IMR-90 (cell line): ENCODE data around the gene PPIL6. TPM values are rescaled to one million over a fixed set of nuclear protein-coding genes. Genes with fewer than 3 reads are reported as not detected.

Source experiments
- ATAC-seq: fragments of 200-7000 bp; cut with Tn5 transposase; 2 replicates; pipeline ENCODE4 v1.9.1; 2020; ENCODE audit warnings: low read depth, mild to moderate bottlenecking, moderate library complexity
- BruUV-seq: library from RNA; stranded (reverse); fragments of 400-500 nt; replicated peaks from 2 replicates; lab custom pipeline; 2021; lab: Mats Ljungman, UMichigan
- CTCF ChIA-PET: fragments of 300-600 bp; formaldehyde crosslinking; extraction: SDS; loops from one replicate; lab custom pipeline; 2021; ENCODE audit warnings: antibody characterized with exemption; lab: Yijun Ruan, JAX
- POLR2A ChIA-PET: fragments of 300-600 bp; sonication (Branson Sonifier 250); formaldehyde crosslinking; loops from one replicate; lab custom pipeline; 2022; ENCODE audit warnings: antibody characterized with exemption; ENCODE audit not compliant: unreplicated experiment; lab: Charles Lee
- DNase-seq: peaks from one replicate; pipeline ENCODE4 v3.0.0; 2013
- H2AFZ ChIP-seq: replicated peaks from 2 replicates; pipeline ENCODE3; 2013; ENCODE audit warnings: low read length, mild to moderate bottlenecking; ENCODE audit not compliant: poor library complexity
- H2AK5ac ChIP-seq: 2 replicates; pipeline ENCODE4 v1.6.1; 2013; ENCODE audit warnings: low read depth, low read length, inconsistent platforms
- H2AK9ac ChIP-seq: replicated peaks from 2 replicates; pipeline ENCODE3; 2013; ENCODE audit warnings: mild to moderate bottlenecking, low read depth, low read length, moderate library complexity; ENCODE audit not compliant: poor library complexity
- H2BK120ac ChIP-seq: 2 replicates; pipeline ENCODE4 v1.6.1; 2013; ENCODE audit warnings: low read depth, low read length, inconsistent platforms
- H2BK15ac ChIP-seq: 3 replicates; pipeline ENCODE4 v1.6.1; 2013; ENCODE audit warnings: low read depth, low read length, inconsistent platforms
- H2BK20ac ChIP-seq: 2 replicates; pipeline ENCODE4 v1.6.1; 2013; ENCODE audit warnings: low read depth, mild to moderate bottlenecking, inconsistent platforms, low read length, moderate library complexity
- H2BK5ac ChIP-seq: 2 replicates; pipeline ENCODE4 v1.6.1; 2013; ENCODE audit warnings: mild to moderate bottlenecking, low read depth, low read length, inconsistent platforms; ENCODE audit not compliant: poor library complexity, severe bottlenecking
- H3K14ac ChIP-seq: replicated peaks from 2 replicates; pipeline ENCODE4 v1.6.1; 2013; ENCODE audit warnings: low read depth, low read length, inconsistent platforms
- H3K18ac ChIP-seq: 2 replicates; pipeline ENCODE4 v1.6.1; 2013; ENCODE audit warnings: low read depth, low read length, control low read depth
- H3K23ac ChIP-seq: 2 replicates; pipeline ENCODE4 v1.6.1; 2013; ENCODE audit warnings: low read depth, low read length, inconsistent platforms
- H3K27ac ChIP-seq: 2 replicates; pipeline ENCODE4 v1.5.1; 2013; ENCODE audit warnings: mild to moderate bottlenecking, control low read depth, low read length; ENCODE audit not compliant: insufficient read depth
- H3K27me3 ChIP-seq: 2 replicates; pipeline ENCODE4 v1.6.1; 2013; ENCODE audit warnings: low read length; ENCODE audit not compliant: control insufficient read depth, insufficient read depth
- H3K36me3 ChIP-seq: 2 replicates; pipeline ENCODE4 v1.6.1; 2013; ENCODE audit warnings: low read length, mixed read lengths; ENCODE audit not compliant: control insufficient read depth, insufficient read depth
- H3K4ac ChIP-seq: 2 replicates; pipeline ENCODE4 v1.6.1; 2013; ENCODE audit warnings: low read depth, low read length, inconsistent platforms
- H3K4me1 ChIP-seq: 2 replicates; pipeline ENCODE4 v1.6.1; 2013; ENCODE audit warnings: low read length, mixed read lengths; ENCODE audit not compliant: control insufficient read depth, insufficient read depth
- H3K4me2 ChIP-seq: 2 replicates; pipeline ENCODE4 v1.6.1; 2013; ENCODE audit warnings: low read depth, mild to moderate bottlenecking, control low read depth, low read length, moderate library complexity
- H3K4me3 ChIP-seq: 2 replicates; pipeline ENCODE4 v1.5.1; 2013; ENCODE audit warnings: low read depth, mild to moderate bottlenecking, control low read depth, low read length, moderate library complexity; ENCODE audit not compliant: insufficient read depth
- H3K56ac ChIP-seq: 2 replicates; pipeline ENCODE4 v1.6.1; 2013; ENCODE audit warnings: low read length, inconsistent platforms; ENCODE audit not compliant: insufficient read depth; ENCODE audit errors: extremely low read depth
- H3K79me1 ChIP-seq, 2 experiments: 2 replicates each; pipeline ENCODE4 v1.6.1; 2013; ENCODE audit warnings: low read length in 2 of 2, inconsistent platforms in 1 of 2, low read depth in 1 of 2
- H3K9ac ChIP-seq: 2 replicates; pipeline ENCODE4 v1.6.1; 2013; ENCODE audit warnings: low read depth, low read length, control low read depth
- H3K9me1 ChIP-seq: 2 replicates; pipeline ENCODE4 v1.6.1; 2013; ENCODE audit warnings: low read length, inconsistent platforms; ENCODE audit not compliant: insufficient read depth
- H3K9me3 ChIP-seq: 2 replicates; pipeline ENCODE4 v1.6.1; 2013; ENCODE audit warnings: low read length; ENCODE audit not compliant: control insufficient read depth, insufficient read depth
- H4K20me1 ChIP-seq: 2 replicates; pipeline ENCODE4 v1.6.1; 2013; ENCODE audit warnings: low read length, inconsistent platforms; ENCODE audit not compliant: insufficient read depth
- H4K5ac ChIP-seq: 2 replicates; pipeline ENCODE4 v1.6.1; 2013; ENCODE audit warnings: mild to moderate bottlenecking, low read depth, low read length, control low read depth
- H4K8ac ChIP-seq, 2 experiments: 2 replicates each; pipeline ENCODE4 v1.6.1; 2013; ENCODE audit warnings: low read depth in 2 of 2, low read length in 2 of 2, control low read depth in 1 of 2, inconsistent platforms in 1 of 2
- H4K91ac ChIP-seq: 2 replicates; pipeline ENCODE4 v1.6.1; 2013; ENCODE audit warnings: low read depth, low read length, inconsistent platforms; ENCODE audit not compliant: insufficient read depth
- BHLHE40 ChIP-seq: fragments of 150-350 bp; IDR thresholded peaks from 2 replicates; pipeline ENCODE4 v1.6.1; 2016; ENCODE audit warnings: mild to moderate bottlenecking, low read depth, low read length
- CEBPB ChIP-seq: IDR thresholded peaks from 2 replicates; pipeline ENCODE4 v1.6.1; 2012; ENCODE audit warnings: low read depth, low read length, improper control_type of control experiment
- CHD1 ChIP-seq: IDR thresholded peaks from 2 replicates; pipeline ENCODE4 v1.6.1; 2012; ENCODE audit warnings: low read depth, low read length, improper control_type of control experiment
- CTCF ChIP-seq: conservative IDR thresholded peaks from 2 replicates; pipeline ENCODE4 v1.5.1; 2012; ENCODE audit warnings: mild to moderate bottlenecking, low read depth, low read length, improper control_type of control experiment
- ELK1 ChIP-seq: fragments of 150-350 bp; IDR thresholded peaks from 2 replicates; pipeline ENCODE4 v1.6.1; 2016; ENCODE audit warnings: low read depth, mild to moderate bottlenecking, low read length, moderate library complexity, borderline replicate concordance
- MAFK ChIP-seq: IDR thresholded peaks from 2 replicates; pipeline ENCODE4 v1.6.1; 2012; ENCODE audit warnings: low read depth, low read length, improper control_type of control experiment
- MXI1 ChIP-seq: IDR thresholded peaks from 2 replicates; pipeline ENCODE4 v1.6.1; 2012; ENCODE audit warnings: low read depth, mild to moderate bottlenecking, low read length, moderate library complexity, borderline replicate concordance
- NFE2L2 ChIP-seq: fragments of 150-350 bp; IDR thresholded peaks from 2 replicates; pipeline ENCODE4 v1.6.1; 2016; ENCODE audit warnings: low read depth, mild to moderate bottlenecking, low read length
- POLR2A ChIP-seq: IDR thresholded peaks from 2 replicates; pipeline ENCODE4 v1.6.1; 2012; ENCODE audit warnings: mild to moderate bottlenecking, low read depth, low read length
- RCOR1 ChIP-seq: IDR thresholded peaks from 2 replicates; pipeline ENCODE4 v1.6.1; 2012; ENCODE audit warnings: mild to moderate bottlenecking, low read length, improper control_type of control experiment; ENCODE audit not compliant: insufficient replicate concordance
- SMC3 ChIP-seq: fragments of 150-350 bp; IDR thresholded peaks from 2 replicates; pipeline ENCODE4 v1.6.1; 2016; ENCODE audit warnings: low read depth, mild to moderate bottlenecking, antibody characterized with exemption, low read length, moderate library complexity
- USF2 ChIP-seq: fragments of 150-350 bp; IDR thresholded peaks from 2 replicates; pipeline ENCODE4 v1.6.1; 2017; ENCODE audit warnings: mild to moderate bottlenecking, antibody characterized with exemption, low read length, low read depth
- WGBS, 2 experiments: methylation state at CpG; one replicate each; pipeline versions ENCODE4 v1.1.5 to v1.1.7; 2013; ENCODE audit warnings: missing lambda C conversion rate in 2 of 2; ENCODE audit not compliant: insufficient read length in 1 of 2; ENCODE audit errors: extremely low coverage in 2 of 2; 5-methylcytosine and 5-hydroxymethylcytosine counted together
- dilution Hi-C: fragments of 300-500 bp; cut with HindIII; formaldehyde crosslinking; loops from one replicate; pipeline ENCODE4 v1.14.3; 2018; ENCODE audit warnings: low sequenced_read_pairs; ENCODE audit not compliant: unreplicated experiment
- in situ Hi-C: fragments of 300-500 bp; cut with MboI; formaldehyde crosslinking; loops from 3 replicates; pipeline ENCODE4 v1.14.3; 2019; ENCODE audit warnings: low sequenced_read_pairs, inconsistent platforms, mixed read lengths
- intact Hi-C: fragments of 100-400 bp; cut with micrococcal nuclease; formaldehyde crosslinking; loops from 2 replicates; pipeline ENCODE4 v1.10.0; 2022
- polyA plus RNA-seq, 3 experiments: library from polyadenylated mRNA; depleted of rRNA; stranded (reverse); fragments of >200 nt; gene quantifications; 2 replicates each; pipeline ENCODE4 v1.2.3, GENCODE V29; 2012; ENCODE audit warnings: low replicate concordance in 1 of 3
- total RNA-seq: library from RNA; depleted of rRNA; stranded (reverse); fragments of >200 nt; gene quantifications from 2 replicates; pipeline ENCODE4 v1.2.3, GENCODE V29; 2012

The PPIL6 gene
- total and polyA plus RNA-seq, 2 of the 4 experiments (the other 2 are of a cell fraction), result 0.15 to 0.18 TPM

- no peak overlapping the region for H3K14ac ChIP-seq
- no peak overlapping the region for H2BK20ac ChIP-seq
- no peak overlapping the region for H2AK9ac ChIP-seq
- no peak overlapping the region for H3K18ac ChIP-seq
- H3K9me1 ChIP-seq, result peaks cover 5% of the 10 kb centered on the region; the same call in 1 of the 2 replicates
- H3K4me2 ChIP-seq, result no peak overlapping the region
- no peak overlapping the region for H4K91ac ChIP-seq
- no peak overlapping the region for H3K27ac ChIP-seq
- no peaks in the 10 kb centered on the region; the same call in 1 of the 2 replicates for H4K20me1 ChIP-seq
- H4K8ac ChIP-seq, result no peak overlapping the region
- no peak overlapping the region for H4K5ac ChIP-seq
- intact Hi-C loops (no loop called here), in situ Hi-C loops (no loop called here), dilution Hi-C loops (no loop called here)
- no peak overlapping the region for H2BK15ac ChIP-seq
- H3K79me1 ChIP-seq, result peaks cover 14 to 36% of the 10 kb centered on the region in 2 experiments
- H3K4ac ChIP-seq, result no peak overlapping the region
- no peak overlapping the region for H2AK5ac ChIP-seq
- H2BK120ac ChIP-seq, result no peak overlapping the region
- no peak for DNase-seq
- no peaks in the 10 kb centered on the region for H3K27me3 ChIP-seq
- H3K56ac ChIP-seq, result no peak overlapping the region
- TF ChIP-seq MXI1 (no peak), BHLHE40 (no peak), MAFK (no peak), USF2 (no peak), CEBPB (no peak), ELK1 (no peak), RCOR1 (no peak), POLR2A (no peak), CHD1 (no peak), SMC3 (no peak), CTCF (no peak), NFE2L2 (no peak)
- H3K9ac ChIP-seq, result no peak overlapping the region
- ChIA-PET CTCF (no interaction called here), POLR2A (no interaction called here)
- H3K4me3 ChIP-seq, result no peak overlapping the region
- H2AFZ ChIP-seq, result no peak overlapping the region
- H3K36me3 ChIP-seq, result peaks cover 34% of the 10 kb centered on the region
- H2BK5ac ChIP-seq, result no peak overlapping the region
- H3K4me1 ChIP-seq, result no peaks in the 10 kb centered on the region
- H3K9me3 ChIP-seq, result no peaks in the 10 kb centered on the region
- no TSS peak for BruUV-seq
- WGBS, 2 experiments, result no CpG with 5 or more reads among the region's 3 CpGs
- ATAC-seq, result no peak
- H3K23ac ChIP-seq, result no peak overlapping the region
Observed at GRCh38 chr6:109370792-109371191, 69.6 kb downstream of the PPIL6 start.
